ENCODE results near the gene C1orf122.
A peak's percentile ranks its signal among the peaks of the same experiment; 100 is the strongest.

The C1orf122 gene

DNA sequence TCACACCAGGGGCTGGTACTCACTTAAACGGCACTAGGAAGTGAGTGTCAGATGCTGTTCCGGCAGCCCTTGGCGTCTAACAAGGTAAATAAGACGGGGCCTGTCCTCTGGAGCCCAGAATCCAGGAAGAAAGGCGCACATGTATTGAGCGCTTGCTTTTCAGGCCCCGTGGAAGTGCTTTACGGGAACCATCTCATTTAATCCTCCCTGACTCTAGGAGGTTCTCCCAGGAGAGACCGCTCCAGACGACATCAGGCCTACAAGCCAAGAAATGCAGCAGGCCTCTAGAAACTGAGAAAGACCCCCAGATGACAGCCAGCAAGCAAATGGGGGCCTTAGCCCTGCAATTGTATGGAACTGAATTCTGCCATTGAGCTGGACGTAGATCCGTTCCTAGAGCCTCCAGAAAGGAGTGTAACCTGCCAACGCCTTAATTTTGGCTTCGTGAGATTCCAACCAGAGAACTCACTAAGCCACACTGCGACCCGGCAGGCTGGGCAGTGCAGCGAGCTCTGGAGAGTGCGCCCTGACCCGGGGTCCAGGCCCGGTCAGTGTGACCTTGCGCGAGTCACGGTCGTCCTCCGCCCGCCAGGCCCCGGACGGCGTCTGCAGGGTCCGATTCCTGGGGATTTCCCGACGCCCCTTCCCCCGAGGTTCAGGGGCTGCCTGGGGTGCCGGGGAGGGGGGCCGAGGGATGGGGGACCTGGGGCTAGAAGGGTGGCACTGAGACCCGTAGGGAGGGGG, 14.5 kb upstream of the C1orf122 start:
- no peak for ATAC-seq
- peaks cover 5% of the 10 kb centered on the region for H3K36me3 Mint-ChIP-seq
- peaks cover 24% of the 10 kb centered on the region for H3K4me1 Mint-ChIP-seq
- H3K9me3 Mint-ChIP-seq: no peaks in the 10 kb centered on the region
- DNase-seq (ENCODE audit: low spot score in 2 of 2): no peak
- H3K27ac Mint-ChIP-seq: no peak overlapping the region
- peak overlapping the region; percentile 75 for H3K4me3 Mint-ChIP-seq

DNA sequence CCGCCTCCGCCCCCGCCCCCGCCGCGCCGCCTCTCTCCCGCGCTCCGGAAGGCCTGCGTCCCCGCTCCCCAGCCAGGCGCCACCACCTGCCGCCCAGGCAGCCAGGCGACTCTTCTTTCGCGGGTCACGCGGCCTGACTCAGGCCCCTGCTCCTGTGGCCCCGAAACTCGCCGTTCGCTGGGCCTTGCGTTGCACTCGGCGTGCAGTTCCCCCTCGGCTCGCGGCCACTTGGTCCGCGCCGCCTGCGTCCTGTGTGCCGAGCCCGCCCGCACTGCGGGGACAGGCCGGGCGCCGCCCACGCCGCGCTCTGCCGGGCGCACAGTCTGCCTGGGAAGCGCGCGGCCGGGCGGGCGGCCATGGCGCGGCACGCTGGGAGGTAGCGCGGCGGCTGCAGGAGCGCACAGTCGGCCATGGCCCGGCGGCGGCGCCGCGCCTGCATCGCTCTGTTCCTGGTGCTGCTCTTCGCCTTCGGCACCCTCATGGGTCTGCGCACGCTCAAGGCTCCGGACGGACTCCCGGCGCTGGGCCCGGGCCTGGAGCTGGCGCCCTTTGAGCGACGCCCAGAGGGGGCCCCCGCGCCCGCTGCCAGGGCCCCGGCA, 13.7 kb upstream of the C1orf122 start, which contains the start of gene MANEAL:
MANEAL (plus strand) TSS at position 75 of the 599 bp plus-strand sequence; CDS start at position 411, 336 bp downstream.
- H3K4me3 Mint-ChIP-seq: peak within 1 kb of the TSS; percentile 75
- ATAC-seq (peak; percentile 80), DNase-seq (ENCODE audit: low spot score in 2 of 2) (peak; percentile 36 to 75)
- H3K27ac Mint-ChIP-seq: no peak within 1 kb of the TSS
- peaks cover 24% of the 10 kb centered on the region for H3K4me1 Mint-ChIP-seq
- peaks cover 13% of the 10 kb centered on the region for H3K36me3 Mint-ChIP-seq
- no peaks in the 10 kb centered on the region for H3K9me3 Mint-ChIP-seq

DNA sequence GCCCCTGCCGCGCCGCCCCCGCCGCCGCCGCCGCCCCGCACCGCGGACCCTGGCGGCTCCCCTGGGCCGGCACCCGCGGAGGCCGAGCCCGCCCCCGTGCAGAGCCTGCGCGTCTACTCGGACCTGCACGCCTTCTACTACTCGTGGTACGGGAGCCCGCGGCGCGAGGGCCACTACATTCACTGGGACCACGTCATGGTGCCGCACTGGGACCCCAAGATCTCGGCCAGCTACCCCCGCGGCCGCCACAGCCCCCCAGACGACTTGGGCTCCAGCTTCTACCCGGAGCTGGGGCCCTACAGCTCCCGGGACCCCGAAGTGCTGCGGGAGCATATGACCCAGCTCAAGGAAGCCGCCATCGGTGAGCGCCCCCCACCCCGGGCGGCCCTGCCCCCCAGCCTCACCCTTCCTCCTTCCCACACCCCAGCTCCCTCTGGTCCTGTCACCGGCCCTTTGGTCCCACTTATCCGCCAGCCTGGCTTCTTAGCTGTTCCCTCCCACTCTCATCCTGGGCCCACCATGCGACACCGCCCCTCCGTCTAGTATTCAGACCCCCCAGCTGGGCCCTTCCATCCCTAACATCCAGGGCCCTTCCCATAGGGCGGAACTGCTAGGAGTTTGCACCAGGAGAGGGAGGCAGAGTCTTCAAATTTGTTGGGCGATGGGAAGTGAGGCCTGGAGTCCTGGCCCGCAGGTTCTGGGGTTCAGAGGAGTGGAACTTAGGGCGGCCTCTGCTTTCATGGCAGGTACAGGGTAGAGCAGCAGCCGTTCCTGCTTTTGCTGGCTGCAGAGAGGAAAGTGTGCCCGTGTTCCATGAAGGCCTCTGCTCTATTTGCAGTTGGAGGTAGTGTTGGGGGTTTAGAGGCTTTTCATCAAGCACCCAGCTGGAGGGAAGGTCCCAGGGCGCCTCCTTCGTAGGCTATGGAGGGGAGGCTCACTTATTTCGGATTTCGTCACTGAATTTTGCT, 12.9 kb upstream of the C1orf122 start:
- Mint-ChIP-seq H3K4me3 (peak overlapping the region; percentile 75), H3K4me1 (peaks cover 24% of the 10 kb centered on the region), H3K9me3 (no peaks in the 10 kb centered on the region), H3K27ac (no peak overlapping the region), H3K36me3 (peaks cover 18% of the 10 kb centered on the region)
- ATAC-seq (peak; percentile 55), DNase-seq (ENCODE audit: low spot score in 2 of 2) (no peak)

- Mint-ChIP-seq H3K27ac (no peak overlapping the region), H3K36me3 (peaks cover 21% of the 10 kb centered on the region), H3K9me3 (no peaks in the 10 kb centered on the region), H3K4me3 (peak overlapping the region; percentile 75), H3K4me1 (peaks cover 24% of the 10 kb centered on the region)
- DNase-seq (ENCODE audit: low spot score in 2 of 2) (peak in 1 of 2 donors; percentile 35), ATAC-seq (no peak)
Measured at GRCh38 chr1:37795340-37796125, 12.1 kb upstream of the C1orf122 start.

GRCh38 chr1:37797750-37798345, 9.7 kb upstream of the C1orf122 start:
- no peaks in the 10 kb centered on the region for H3K9me3 Mint-ChIP-seq
- H3K36me3 Mint-ChIP-seq: peaks cover 43% of the 10 kb centered on the region
- ATAC-seq (no peak), DNase-seq (ENCODE audit: low spot score in 2 of 2) (no peak)
- no peak overlapping the region for H3K27ac Mint-ChIP-seq
- H3K4me1 Mint-ChIP-seq: peaks cover 29% of the 10 kb centered on the region
- H3K4me3 Mint-ChIP-seq: no peak overlapping the region

GRCh38 chr1:37802439-37802838, 5.2 kb upstream of the C1orf122 start:
- H3K9me3 Mint-ChIP-seq: no peaks in the 10 kb centered on the region
- no peak for ATAC-seq
- peaks cover 89% of the 10 kb centered on the region for H3K36me3 Mint-ChIP-seq
- DNase-seq (ENCODE audit: low spot score in 2 of 2): no peak
- no peak overlapping the region for H3K4me3 Mint-ChIP-seq
- peak overlapping the region; percentile 53 for H3K27ac Mint-ChIP-seq
- peaks cover 14% of the 10 kb centered on the region for H3K4me1 Mint-ChIP-seq

DNA sequence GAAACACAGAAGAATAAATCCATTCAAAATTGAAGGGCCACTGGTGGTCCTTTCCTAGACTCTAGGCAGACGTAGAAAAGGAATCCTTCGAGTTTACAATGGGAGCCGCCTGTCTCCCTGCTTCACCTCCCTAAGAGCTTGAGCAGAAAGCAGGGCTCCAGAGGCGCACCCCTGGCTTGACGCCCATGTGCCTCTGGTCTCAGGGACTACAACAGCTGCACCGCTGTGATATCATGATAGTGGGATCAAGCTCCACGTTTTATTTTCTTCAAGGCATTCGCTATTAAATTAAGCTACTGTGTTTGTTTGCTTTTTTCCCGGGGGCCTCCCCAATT, 403 bp upstream of the C1orf122 start:
- DNase-seq (ENCODE audit: low spot score in 2 of 2) (no peak), ATAC-seq (no peak)
- Mint-ChIP-seq H3K4me3 (peak overlapping the region; percentile 91), H3K4me1 (peaks cover 36% of the 10 kb centered on the region), H3K36me3 (peaks cover 73% of the 10 kb centered on the region), H3K9me3 (no peaks in the 10 kb centered on the region), H3K27ac (peak overlapping the region; percentile 98)

- Mint-ChIP-seq H3K4me1 (peaks cover 32% of the 10 kb centered on the region), H3K4me3 (peak overlapping the region; percentile 91), H3K9me3 (no peaks in the 10 kb centered on the region), H3K36me3 (peaks cover 60% of the 10 kb centered on the region), H3K27ac (peak overlapping the region; percentile 98)
- DNase-seq (ENCODE audit: low spot score in 2 of 2) (peak in 1 of 2 donors; percentile 45), ATAC-seq (peak; percentile 77)
Measured at GRCh38 chr1:37808369-37809319, 1.1 kb downstream of the C1orf122 start.

DNA sequence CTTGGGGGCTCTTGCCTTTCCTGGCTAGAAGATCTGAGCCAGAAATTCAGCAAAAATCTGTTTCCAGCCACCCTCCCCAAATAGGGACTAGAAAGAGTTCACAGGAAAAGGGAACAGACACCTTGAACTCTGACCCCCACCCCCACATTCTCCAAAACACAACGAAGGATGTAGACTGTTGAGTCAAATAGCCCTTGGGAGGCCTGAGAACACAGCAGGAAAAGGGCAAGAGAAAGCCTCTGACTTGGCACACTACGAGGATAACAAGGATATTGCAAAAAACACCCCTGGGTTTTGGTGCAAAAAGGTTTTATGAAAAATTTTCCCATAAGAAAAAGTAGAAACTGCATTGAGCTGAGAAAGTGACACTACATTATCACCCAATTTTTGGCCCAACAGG, 2.4 kb downstream of the C1orf122 start:
- peaks cover 60% of the 10 kb centered on the region for H3K36me3 Mint-ChIP-seq
- ATAC-seq (no peak), DNase-seq (ENCODE audit: low spot score in 2 of 2) (no peak)
- H3K27ac Mint-ChIP-seq: no peak overlapping the region
- no peaks in the 10 kb centered on the region for H3K9me3 Mint-ChIP-seq
- peaks cover 29% of the 10 kb centered on the region for H3K4me1 Mint-ChIP-seq
- H3K4me3 Mint-ChIP-seq: peak overlapping the region; percentile 91

- peaks cover 29% of the 10 kb centered on the region for H3K4me1 Mint-ChIP-seq
- peaks cover 55% of the 10 kb centered on the region for H3K36me3 Mint-ChIP-seq
- DNase-seq (ENCODE audit: low spot score in 2 of 2) (peak; percentile 46 to 81), ATAC-seq (peak; percentile 31)
- no peak overlapping the region for H3K4me3 Mint-ChIP-seq
- peak overlapping the region; percentile 83 for H3K27ac Mint-ChIP-seq
- no peaks in the 10 kb centered on the region for H3K9me3 Mint-ChIP-seq
Measured at GRCh38 chr1:37811027-37811655, 3.6 kb downstream of the C1orf122 start.

DNA sequence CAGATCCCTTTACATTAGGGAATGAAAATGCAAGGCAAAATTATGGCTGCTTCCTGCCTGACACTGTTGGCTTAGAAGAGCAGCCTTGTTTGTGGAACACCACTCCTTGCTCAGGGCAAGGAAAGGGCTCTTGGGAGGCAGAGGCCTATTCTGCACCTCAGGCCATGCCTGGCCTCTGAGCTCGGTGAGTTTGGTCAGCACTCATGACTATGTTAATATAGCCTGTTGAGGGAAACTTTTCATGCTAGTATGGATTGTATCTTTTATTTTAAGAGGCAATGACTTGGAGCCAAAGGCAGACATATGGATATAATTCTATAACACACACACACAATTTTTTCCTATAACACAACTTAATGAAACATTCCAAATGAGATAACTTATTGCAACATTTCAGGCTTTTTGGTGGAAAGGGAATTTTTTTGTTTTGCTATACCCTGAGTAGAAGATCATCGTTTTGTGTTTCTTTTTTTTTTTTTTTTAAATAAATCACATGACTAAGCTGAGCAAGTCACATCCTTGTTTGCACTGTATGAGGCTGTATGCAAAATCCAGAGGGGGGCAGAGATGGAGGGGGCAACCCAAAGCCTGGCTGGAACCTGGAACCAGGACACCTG, 6.0 kb downstream of the C1orf122 start:
- Mint-ChIP-seq H3K4me1 (peaks cover 29% of the 10 kb centered on the region), H3K4me3 (no peak overlapping the region), H3K36me3 (peaks cover 56% of the 10 kb centered on the region), H3K9me3 (no peaks in the 10 kb centered on the region), H3K27ac (no peak overlapping the region)
- no peak for ATAC-seq
- no peak for DNase-seq (ENCODE audit: low spot score in 2 of 2)

DNA sequence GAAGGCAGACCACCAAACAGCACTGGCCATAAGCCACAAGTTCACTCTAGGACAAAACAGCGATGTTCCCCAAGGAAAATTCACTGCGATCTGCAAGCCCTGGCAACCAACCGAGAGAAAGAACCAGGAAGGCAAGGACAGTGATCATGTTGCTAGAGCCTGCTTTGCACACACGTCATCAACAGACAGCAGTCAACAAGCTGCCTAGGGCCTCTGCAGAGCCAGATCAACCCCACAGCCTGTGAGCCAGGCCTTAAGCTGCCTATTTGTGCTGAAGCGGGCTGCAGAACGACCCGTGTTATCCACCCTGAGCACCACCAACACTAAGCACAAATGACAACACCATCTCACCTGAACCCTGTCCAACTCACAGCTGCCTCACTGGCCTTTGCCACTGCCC, 6.7 kb downstream of the C1orf122 start:
- H3K36me3 Mint-ChIP-seq: peaks cover 57% of the 10 kb centered on the region
- H3K9me3 Mint-ChIP-seq: no peaks in the 10 kb centered on the region
- no peak overlapping the region for H3K4me3 Mint-ChIP-seq
- H3K27ac Mint-ChIP-seq: no peak overlapping the region
- no peak for DNase-seq (ENCODE audit: low spot score in 2 of 2)
- peaks cover 23% of the 10 kb centered on the region for H3K4me1 Mint-ChIP-seq
- ATAC-seq: no peak

GRCh38 chr1:37817481-37817880, 9.9 kb downstream of the C1orf122 start:
- no peak for ATAC-seq
- DNase-seq (ENCODE audit: low spot score in 2 of 2): no peak
- Mint-ChIP-seq H3K27ac (no peak overlapping the region), H3K4me3 (no peak overlapping the region), H3K36me3 (peaks cover 80% of the 10 kb centered on the region), H3K4me1 (peaks cover 11% of the 10 kb centered on the region), H3K9me3 (no peaks in the 10 kb centered on the region)
